Stimulated activated CD4-positive, alpha-beta T cell treated with anti-CD3 and anti-CD28 coated beads, Interleukin-12 subunit alpha, Interleukin-12 subunit beta, amount 100 ng/mL, for 4 hours (primary cell): Measurements from ENCODE around the gene SMPX.
"Not testable (repeated sequence)": the region's sequence is repeated elsewhere in the genome, so short reads cannot be mapped to it uniquely, and the experiment has no call there.

Experiments used
- DNase-seq: peaks from one replicate; pipeline ENCODE4 v3.0.0-alpha.2; 2020

SMPX gene

DNA sequence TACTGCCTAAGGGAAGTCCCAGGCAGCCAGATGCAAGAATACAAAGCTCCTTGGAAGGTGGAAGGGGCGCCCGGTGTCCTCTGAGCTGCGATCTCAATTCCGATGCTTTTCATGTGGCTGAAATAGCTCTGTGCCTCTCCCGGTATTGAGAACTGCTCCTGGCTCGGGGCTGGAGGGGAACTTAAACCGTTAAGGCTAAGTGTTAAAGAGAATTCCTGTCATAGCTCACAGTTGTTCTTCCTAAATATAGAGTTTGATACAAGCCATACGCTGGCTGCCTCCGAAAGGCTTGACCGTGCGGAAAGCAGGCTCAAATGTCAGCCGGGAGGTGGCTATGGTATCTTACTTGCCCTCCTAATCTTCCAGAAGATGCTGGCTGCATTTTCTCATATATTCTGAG lies at the start of gene SMPX:
TSS of gene SMPX (minus strand) at position 157 of the 400 bp plus-strand sequence. CDS start 3,826 bp downstream, outside the sequence.
- no peak for DNase-seq

DNA sequence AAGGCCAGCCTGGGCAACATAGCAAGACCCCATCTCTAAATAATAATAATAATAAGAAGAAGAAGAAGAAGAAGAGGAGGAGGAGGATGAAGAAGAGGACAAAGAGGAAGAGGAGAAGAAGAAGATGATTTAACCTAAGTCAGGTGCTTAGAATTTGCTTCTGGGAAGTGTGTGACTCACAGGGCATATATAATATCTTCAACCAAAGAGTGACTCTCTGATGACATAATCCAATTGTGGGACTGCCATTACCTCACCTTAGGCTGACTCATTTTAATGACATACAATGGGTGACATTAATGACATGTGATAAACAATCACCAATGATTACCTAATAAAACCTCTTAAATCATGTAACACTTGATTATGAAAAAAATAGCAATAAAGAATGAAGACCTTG lies 48.8 kb upstream of the SMPX start:
- DNase-seq, result no peak

DNA sequence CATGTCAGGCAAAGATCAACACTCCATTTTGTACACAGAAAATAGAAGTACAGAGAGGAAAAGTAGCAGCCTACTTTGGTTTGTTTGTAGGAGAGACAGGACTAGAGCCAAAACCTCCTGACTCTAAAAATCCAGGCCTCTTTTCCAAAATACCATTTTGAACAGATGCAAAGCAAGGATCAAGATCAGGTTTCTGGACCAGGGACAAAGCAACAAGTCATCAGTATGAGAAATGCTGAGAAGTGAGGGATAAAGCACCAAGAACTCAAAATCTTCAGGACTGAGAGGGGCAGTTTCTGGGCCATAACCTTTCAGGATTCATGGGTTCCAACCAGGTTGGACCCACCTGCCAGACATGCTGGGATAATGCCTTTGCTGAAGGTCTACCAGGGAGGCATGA lies 44.9 kb upstream of the SMPX start:
- DNase-seq, result no peak

DNA sequence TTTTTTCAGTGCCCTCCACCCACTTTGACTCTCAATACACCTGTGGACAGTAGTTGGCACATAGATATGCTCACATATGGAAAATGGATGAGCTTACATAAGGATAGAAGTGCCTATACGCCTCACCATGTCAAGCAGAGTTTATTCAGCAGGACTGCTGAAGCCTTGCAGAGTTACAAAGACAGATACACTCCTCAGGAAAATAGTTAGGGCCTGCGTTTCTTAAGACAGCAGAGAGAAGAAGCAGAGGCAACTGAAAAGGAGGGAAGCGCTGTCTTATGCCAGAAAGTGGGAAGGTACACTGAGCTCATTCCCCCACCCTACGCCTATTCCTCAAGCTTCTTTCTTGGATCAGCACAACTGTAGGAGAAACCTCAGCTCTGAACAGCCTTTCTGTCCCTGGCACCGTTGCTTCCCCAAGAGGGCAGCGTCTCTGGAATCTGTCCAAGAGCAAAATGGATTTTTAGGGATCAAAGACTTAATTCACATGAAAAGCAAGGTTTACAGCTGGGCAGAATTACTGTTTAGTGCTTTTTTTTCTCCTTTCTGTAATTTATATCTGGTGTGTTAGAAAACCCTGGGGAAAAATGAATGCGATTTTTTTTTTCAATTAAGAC lies 44.2 kb upstream of the SMPX start:
- DNase-seq, result no peak

DNA sequence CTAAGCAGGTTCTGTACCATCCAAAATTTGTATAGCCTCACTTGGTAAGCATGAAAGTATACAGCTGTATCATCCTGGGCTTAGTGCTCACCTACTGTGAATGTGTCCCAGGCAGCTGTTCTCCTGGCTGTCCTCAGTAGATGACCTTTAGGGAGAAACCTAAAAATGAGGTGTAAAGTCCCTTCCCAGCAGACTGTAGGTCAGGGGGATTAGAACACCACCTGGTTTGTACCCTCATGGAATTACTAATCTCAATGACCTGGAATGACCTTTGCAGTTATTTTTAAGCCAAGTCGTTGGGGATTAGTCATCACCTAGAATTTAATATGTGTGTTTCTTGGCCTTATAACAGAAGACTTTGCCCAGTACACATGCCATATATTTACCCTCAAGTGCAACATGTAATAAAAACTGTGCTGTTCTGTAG lies 42.4 kb upstream of the SMPX start:
- no peak for DNase-seq

DNA sequence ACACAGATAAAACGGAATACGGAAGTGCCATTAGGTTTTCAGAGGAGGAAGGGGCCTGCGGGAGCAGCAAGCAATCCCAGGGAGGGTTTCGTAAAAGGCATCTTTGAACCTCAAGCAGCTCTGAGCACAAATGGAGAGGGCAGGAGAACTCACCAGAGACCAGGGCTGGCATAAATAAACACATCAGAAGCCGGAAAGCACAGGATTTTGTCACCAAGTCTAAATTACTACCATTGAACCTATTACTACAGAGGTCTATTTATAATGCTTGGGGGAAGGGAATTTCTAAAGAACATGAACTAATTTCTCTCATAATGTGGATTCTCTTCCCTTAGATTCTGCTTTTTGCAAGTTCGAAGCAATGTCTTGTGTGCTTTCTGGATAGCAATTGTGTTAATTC lies 41.9 kb upstream of the SMPX start:
- no peak for DNase-seq

DNA sequence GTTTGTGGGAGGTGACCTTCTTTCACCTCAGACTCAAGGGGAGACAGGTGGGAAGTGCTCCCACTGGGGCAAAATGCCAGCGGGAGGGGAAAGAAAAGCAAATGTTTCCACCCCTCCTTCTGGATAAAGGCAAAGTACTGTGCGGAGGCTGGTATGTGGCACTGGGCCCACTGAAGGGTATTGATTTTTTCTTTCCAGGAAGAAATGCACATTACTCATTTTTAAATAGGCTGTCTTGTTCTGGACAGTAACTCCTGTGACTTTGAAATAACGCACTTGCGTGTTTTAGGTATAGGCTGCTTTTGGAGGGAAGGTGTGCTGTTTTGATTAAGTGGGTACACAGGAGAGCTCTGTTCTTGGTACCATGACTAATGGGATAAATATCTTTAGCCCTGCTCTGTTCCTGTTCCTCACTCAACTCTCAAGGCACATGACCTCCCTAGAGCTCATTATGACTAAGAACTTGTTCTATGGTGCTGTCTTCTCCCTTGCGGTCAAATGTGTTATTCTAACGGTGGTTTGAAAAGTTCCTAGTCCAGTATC lies 40.8 kb upstream of the SMPX start:
- no peak for DNase-seq

DNA sequence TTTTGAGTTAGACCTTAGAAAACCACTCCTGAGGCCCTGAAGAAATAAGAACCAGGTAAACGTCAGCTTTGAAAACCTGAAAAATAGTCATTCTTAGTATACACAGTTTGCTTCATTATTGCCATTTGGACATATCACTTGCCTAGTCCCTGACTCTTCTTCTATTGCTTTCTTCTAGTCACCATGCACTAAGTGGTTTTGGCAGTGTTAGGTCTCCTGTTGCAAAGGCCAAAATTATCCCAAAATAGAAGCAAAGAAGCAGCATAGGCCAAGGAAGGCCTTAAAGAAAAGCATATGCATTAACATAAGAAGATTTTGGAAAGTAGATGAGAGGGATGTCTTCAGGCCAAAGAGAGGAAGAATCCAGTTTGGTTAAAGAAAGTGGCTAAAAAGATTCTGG lies 24.1 kb upstream of the SMPX start:
- no peak for DNase-seq

DNA sequence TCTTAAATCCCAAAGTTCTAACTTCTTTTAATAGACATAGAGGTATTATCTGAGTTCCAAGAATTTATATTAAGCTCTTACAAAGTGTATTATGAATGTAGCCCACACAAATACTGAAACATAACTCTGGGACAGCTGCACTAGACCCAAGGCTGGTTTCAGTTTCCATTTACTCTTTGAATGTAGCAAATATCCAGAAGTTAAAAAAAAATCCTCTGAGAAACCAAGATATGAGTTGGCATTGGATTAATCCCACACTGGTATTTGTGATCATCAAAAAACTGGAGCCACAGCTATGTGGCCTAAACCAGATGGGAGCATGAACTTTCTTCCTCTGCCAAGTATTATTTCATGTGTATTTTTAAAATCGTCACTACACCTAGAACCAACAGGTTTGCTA lies 23.6 kb upstream of the SMPX start:
- no peak for DNase-seq

DNA sequence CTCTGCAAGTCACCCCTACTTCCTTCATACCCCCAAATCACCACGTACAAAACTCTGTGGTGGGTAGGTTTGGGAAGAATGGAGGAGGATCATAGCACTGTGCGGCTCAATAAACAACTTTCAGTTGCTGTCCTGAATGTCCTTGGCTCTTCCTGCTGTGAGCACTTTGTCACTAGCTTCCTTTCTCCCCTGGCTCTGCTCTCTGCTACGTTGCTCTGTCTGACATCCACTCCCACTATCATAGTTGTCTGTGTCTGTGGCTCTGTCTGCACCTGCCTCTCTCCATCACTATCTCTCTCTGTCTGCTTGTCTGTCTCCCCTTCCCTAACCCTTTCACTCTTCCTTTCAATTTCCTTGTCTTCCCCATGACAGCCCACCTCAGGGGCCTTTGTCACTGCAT lies 21.2 kb upstream of the SMPX start:
- no peak for DNase-seq

DNA sequence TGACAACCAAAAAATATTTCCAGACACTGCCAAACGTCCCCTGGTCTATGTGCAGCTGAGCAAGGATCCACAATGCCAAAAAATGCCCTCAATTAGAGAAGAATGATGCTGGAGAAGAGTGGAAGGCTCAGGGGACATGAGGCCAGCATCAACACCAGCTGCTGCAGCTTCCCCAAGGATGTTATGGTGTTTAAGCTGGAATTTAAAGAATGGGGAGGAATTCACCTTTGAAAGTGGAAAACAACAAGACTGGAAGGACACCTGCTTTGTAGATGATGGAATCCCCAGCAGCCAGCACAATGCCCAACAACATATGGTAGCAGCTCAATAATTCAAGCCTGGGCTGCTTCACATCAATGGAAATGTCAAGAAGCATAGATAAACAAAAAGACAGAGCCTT lies 20.3 kb upstream of the SMPX start:
- DNase-seq, result no peak

DNA sequence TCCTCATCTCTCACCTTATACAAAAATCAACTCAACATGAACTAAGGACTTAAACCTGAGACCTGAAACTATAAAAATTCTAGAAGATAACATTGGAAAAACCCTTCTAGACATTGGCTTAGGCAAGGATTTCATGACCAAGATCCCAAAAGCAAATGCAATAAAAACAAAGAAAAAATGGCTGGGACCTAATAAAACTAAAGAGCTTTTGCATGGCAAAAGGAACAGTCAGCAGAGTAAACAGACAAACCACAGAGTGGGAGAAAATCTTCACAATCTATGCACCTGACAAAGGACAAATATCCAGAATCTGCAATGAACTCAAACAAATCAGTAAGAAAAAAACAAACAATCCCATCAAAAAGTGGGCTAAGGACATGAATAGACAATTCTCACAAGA lies 17.2 kb upstream of the SMPX start:
- not testable (repeated sequence) for DNase-seq

DNA sequence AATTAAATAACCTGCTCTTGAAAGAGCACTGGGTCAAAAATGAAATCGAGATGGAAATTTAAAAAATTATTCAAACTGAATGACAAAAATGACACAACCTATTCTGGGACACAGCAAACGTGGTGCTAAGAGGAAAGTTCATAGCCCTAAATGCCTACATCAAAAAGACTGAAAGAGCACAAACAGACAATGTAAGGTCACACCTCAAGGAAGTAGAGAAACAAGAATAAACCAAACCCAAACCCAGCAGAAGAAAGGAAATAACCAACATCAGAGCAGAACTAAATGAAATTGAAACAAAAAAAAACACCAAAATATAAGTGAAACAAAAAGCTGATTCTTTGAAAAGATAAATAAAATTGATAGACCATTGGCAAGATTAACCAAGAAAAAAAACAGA lies 15.1 kb upstream of the SMPX start:
- not testable (repeated sequence) for DNase-seq

DNA sequence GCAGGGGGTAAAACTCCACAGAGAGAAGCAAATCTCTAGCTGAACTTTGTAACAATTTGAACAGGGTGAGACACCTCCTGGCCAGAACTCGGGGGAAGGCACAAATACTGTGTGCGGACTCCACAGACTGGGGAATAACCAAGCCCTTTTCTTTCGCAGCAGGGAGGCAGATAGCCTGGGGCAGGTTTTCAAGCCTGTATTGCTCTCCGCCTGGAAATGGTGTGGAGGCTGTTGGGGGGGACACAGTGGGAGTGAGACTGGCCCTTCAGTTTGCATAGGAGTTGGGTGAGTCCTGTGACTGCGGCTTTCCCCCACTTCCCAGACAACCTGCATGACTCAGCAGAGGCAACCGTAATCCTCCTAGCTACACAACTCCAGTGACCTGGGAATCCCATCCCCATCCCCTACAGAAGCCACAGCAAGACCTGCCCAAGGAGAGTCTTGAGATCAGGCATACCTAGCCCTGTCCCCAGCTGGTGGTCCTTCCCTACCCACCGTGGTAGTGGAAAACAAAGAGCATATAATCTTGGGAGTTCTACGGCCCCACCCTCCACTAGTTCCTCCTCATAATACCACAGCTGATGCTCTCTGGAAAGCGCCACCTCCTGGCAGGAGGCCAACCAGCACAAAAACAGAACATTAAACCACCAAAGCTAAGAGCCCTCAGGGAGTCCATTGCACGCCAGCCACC lies 12.9 kb upstream of the SMPX start:
- DNase-seq, result no peak

DNA sequence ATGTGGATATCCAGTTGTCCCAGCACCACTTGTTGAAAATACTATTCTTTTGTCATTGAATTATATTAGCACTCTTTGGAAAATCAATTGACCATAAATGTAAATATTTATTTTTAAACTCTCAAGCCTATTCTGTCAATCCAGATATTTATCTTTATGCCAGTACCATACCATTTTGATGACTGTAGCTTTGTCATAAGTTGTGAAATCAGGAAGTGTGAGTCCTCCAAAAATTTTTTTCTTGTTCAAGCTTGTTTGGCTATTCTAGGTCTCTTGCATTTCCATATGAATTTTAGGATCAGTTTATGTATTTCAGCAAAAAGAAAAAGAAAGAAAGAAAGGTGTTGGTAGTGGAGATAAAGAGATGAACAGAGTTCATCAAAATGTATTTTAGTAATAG lies 8.2 kb upstream of the SMPX start:
- DNase-seq, result no peak

DNA sequence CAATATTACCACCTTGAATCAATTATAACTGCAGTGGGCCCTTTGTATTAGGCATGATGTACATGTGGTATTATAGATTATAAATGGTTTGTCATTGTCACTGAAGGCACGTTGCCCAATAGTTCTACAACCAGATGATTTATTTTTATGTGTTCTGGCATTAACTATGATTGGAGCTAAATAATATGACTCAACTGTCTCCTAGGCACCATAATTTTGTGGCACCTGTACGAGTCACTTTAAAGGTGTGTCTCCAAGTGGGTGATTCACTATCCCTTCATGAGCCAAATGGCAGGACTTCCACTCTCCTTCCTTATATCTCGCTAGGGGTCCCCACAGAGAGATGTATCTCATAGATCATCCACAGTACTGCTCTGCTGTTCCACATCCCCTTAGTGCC lies 6.1 kb upstream of the SMPX start:
- no peak for DNase-seq

DNA sequence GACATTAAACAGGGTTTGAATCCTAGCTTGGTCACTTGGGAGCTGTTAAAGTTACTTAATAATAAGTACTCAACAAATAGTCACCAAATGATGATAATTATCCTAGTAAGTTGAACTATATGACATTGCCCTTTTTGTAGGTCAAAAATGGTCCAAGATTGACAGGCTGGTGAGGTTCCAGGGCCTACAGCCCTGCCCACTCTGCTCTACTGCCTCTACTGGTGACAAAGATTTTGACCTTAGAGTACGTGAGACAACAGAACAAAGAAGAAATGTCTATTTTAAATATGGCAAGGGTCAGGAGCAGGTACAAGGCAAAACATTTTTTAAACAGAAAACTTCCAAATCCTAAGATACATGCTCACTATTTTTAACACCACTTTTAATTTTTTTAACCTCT lies 572 bp upstream of the SMPX start:
- DNase-seq, result no peak

DNA sequence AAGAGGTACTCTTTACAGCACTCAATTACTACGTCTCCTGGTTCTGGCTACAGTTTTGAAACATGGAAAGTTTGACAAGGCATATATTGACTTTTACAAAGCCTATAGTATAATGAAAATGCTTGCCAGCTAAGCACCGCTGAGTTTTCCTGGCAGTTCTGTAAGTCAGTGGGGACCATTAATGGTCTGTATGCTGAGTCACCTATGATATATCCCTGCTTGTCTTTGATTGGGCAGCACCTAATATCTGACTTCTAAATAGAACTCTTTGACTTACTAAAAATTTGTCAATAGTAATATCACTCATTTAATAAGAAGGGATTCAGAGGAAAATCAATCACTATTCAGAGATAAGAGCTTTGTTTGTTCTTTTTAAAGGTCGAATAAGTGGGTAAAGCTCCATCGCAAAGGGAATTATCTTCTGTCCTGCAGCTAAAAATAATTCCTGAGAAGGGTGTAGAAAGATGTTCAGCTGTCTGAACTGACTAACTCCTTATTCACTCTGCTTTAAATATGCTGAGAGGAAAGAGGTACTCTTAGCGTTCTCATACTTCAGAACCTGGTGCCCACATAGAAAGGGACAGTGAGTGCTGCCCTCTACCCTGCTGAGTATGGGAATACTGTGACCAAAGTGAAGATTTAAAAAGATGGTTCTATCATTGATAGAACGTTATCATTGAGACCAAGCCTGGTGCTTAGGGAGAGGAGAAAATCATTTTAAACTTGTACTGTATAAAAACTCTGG lies 959 bp downstream of the SMPX start:
- no peak for DNase-seq

DNA sequence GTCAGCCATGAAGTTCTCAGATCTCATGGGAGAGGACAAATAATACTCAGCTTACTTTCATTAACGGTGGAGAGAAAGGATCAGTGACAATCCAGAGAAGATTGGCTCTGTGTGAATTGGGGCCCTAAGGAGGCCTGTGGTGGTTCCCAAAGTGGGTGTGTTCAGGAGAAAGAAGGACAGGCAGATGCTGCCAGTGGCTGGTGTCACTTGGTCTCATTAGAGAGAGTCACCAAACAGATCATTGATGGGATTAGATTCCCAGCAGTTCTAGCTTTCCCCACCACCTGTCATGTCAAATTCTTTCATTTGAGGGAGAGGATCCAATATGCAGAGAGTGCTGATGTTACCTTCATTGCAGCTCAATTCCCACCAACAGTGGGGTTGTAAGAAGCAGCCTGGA lies 8.0 kb downstream of the SMPX start:
- no peak for DNase-seq

DNA sequence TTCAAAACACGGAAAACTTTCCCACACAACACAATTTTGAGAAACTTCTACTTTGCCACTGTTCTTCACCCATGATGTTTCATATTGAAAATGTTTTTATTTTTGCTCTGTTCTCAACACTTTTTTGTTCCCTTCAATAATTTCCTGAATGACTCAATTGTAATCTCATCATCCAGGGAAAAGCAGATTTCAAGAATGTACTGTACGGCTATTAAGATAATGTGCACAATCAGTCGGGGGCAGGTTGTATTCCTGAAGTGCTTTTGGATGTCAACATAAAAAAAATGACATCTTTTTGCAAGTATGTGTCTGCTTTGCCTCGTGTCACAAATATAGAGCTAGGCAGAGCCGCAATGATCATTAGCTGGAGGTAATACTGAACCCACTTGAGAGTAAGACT lies 9.7 kb downstream of the SMPX start:
- no peak for DNase-seq

DNA sequence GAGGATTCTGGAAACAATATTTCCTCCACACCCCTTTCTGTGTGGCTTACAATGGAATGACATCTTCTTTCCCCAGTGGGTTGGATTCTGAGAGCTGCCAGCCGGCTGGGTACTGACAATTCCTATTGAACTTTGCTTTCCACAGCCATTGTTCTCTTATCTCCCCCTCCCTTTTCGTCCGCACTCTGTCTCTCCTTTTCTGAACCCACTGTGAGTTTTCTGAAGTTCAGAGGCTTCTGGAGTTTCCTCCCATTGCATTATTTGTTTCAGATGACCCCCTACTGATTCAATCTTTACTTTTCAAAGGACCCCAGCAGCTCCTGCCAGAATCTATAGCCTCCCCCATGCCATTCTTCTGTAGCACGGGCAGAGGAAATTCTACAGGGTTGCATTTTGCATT lies 10.4 kb downstream of the SMPX start:
- DNase-seq, result no peak

DNA sequence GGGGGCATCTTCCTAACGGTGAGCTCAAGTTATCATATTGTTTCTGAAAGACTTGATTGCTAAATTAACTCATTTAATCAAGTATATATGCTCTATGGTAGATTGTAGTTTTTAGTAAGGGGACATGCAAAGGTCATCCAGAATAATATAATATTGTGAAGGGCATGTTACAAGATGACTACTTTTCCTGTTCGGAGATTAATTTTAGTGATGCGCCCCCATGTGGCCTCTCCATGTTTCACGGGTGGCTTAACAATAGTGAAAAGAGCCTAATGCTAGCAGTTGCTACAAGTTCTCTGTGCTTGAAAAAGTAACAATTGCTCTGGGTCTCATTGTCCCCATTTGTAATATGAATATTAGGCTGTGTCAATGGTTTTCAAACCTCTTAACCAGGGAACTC lies 12.2 kb downstream of the SMPX start:
- DNase-seq, result peak; percentile 25

DNA sequence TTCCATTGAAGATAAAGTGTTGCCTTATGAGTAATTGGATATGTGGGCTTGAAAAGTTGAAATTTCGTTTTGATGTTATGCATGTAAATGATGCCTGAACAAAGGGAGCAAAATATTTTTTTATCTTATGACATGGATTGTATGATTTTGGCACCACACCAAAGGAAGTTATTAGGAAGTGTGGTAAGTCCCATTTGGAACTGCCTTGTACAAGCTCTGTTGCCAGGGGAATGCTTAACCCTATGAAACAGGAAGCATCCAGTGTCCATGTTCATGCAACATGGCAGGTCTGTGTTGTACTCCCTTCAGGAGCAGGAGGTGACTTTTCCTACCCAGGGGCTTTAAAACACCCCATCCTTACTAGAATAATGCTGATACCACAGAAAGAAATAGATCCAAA lies 13.2 kb downstream of the SMPX start:
- no peak for DNase-seq

DNA sequence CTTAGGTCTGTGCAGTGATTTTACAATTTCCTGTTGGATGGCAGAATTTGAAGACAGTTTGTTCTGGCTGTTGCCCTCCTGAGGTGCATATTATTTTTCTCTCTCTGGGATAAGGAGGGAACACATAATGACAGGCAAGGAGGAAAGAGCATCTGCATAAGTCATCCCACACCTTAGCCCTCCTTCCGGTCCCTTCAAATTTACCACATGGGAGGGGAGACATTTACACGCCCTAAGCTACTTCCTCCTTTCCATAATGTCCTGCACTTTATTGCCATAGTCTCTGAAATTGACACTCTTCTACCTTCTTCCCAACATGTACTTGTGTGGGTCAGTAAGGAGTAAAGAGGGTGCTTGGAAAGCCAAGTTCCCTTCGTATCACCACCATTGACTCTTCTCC lies 13.9 kb downstream of the SMPX start:
- no peak for DNase-seq
